GM23338 (cell line): ENCODE results near the gene GJD2.

Experiments
- CTCF ChIP-seq, 2 experiments: fragments of 200-600 bp in 1 of 2; sonication (generic) in 1 of 2; conservative IDR thresholded peaks; 2 replicates each; pipeline versions ENCODE4 v1.5.1 to v1.6.1; 2016 to 2017; ENCODE audit warnings: antibody characterized with exemption in 2 of 2, low read depth in 2 of 2, mild to moderate bottlenecking in 2 of 2, moderate library complexity in 1 of 2
- EZH2 ChIP-seq: fragments of 200-600 bp; sonication (generic); IDR thresholded peaks from one replicate; pipeline ENCODE4 v1.8.0; 2017; ENCODE audit warnings: antibody characterized with exemption, mild to moderate bottlenecking, low read depth; ENCODE audit not compliant: unreplicated experiment
- EZH2phosphoT487 ChIP-seq: fragments of 200-600 bp; sonication (generic); IDR thresholded peaks from one replicate; pipeline ENCODE4 v1.8.1; 2018; ENCODE audit warnings: antibody characterized with exemption; ENCODE audit not compliant: unreplicated experiment
- JUNB ChIP-seq: IDR thresholded peaks from one replicate; pipeline ENCODE4 v1.6.1; 2016; ENCODE audit warnings: antibody characterized with exemption; ENCODE audit not compliant: unreplicated experiment
- POLR2AphosphoS5 ChIP-seq: IDR thresholded peaks from 2 replicates; pipeline ENCODE4 v1.6.1; 2016; ENCODE audit warnings: antibody characterized with exemption, low read depth
- ZNF331 ChIP-seq: fragments of 250-450 bp; sonication (Bioruptor Pico); IDR thresholded peaks from 2 replicates; pipeline ENCODE4 v1.5.0; 2020; ENCODE audit warnings: low read depth, mild to moderate bottlenecking, moderate library complexity

- no peak for TF ChIP-seq CTCF (conservative IDR thresholded peaks at IDR 0.05; ENCODE audit: low read depth in 2 of 2)
- no peak for TF ChIP-seq ZNF331 (CRISPR knock-in tag)
- TF ChIP-seq EZH2 = no peak
- no peak for TF ChIP-seq EZH2phosphoT487
- TF ChIP-seq POLR2AphosphoS5 = no peak
- TF ChIP-seq JUNB = no peak
These were observed 35.3 kb upstream of the GJD2 start for GRCh38 chr15:34790121-34790520.
